ENCODE data around the gene GRIK2. TPM values are rescaled to one million over a fixed set of nuclear protein-coding genes. Genes with fewer than 3 reads are reported as not detected.
"Not testable (repeated sequence)": the region's sequence is repeated elsewhere in the genome, so short reads cannot be mapped to it uniquely, and the experiment has no call there.

The GRIK2 gene
- total RNA-seq, 3 donors from 2014 or later = 1.1 to 3.7 TPM; not detected in 1

DNA sequence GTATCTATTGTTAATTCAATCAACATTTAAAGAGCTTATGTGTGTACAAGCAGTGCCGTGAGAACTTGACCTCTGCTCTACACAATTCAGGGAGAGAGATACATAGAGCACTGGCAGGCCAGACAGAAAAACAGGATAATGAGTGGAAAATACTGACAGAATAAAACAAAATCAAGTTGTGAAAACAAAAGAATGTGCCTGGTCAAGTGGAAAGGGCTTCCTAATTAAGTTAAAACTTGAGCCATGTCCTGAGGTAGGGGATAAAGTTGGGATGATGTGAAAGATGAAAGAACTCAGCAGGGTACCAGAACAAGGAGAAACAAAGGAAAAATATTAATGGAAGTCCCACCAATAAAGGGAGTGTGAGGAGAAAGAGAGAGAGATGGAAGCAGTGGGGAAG is 672.8 kb downstream of the GRIK2 start:
- no peak for DNase-seq (ENCODE audit: low spot score in 2 of 2)

DNA sequence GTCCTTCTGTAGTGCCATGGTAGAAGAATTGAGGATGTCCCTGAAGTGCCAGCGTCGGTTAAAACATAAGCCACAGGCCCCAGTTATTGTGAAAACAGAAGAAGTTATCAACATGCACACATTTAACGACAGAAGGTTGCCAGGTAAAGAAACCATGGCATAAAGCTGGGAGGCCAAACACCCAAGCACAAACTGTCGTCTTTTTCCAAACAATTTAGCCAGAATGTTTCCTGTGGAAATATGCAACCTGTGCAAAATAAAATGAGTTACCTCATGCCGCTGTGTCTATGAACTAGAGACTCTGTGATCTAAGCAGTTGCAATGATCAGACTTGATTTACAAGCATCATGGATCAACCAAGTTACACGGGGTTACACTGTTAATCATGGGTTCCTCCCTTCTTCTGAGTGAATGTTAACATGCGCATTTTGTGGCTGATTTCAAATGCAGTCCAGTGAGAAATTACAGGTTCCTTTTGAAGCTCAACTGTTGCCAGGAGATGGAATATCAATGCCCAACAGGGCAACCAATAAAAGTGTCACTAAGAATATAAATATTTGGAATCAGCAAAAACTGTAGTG is 674.9 kb downstream of the GRIK2 start:
- intact Hi-C loops (cut with DNase I; ENCODE audit: low total_unique reads) = no loop called here
- H3K27ac ChIP-seq = no peak overlapping the region
- H3K27me3 ChIP-seq = no peaks in the 10 kb centered on the region
- no peaks in the 10 kb centered on the region for H3K36me3 ChIP-seq
- H3K9me3 ChIP-seq = no peaks in the 10 kb centered on the region
- H3K4me3 ChIP-seq = no peak overlapping the region
- DNase-seq (ENCODE audit: low spot score in 2 of 2) = no peak
- no peak for TF ChIP-seq POLR2AphosphoS5 (IDR thresholded peaks at IDR 0.05)
- TF ChIP-seq, protein P1, sequence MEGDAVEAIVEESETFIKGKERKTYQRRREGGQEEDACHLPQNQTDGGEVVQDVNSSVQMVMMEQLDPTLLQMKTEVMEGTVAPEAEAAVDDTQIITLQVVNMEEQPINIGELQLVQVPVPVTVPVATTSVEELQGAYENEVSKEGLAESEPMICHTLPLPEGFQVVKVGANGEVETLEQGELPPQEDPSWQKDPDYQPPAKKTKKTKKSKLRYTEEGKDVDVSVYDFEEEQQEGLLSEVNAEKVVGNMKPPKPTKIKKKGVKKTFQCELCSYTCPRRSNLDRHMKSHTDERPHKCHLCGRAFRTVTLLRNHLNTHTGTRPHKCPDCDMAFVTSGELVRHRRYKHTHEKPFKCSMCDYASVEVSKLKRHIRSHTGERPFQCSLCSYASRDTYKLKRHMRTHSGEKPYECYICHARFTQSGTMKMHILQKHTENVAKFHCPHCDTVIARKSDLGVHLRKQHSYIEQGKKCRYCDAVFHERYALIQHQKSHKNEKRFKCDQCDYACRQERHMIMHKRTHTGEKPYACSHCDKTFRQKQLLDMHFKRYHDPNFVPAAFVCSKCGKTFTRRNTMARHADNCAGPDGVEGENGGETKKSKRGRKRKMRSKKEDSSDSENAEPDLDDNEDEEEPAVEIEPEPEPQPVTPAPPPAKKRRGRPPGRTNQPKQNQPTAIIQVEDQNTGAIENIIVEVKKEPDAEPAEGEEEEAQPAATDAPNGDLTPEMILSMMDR (IDR thresholded peaks at IDR 0.05) = no peak
- TF ChIP-seq POLR2A (IDR thresholded peaks at IDR 0.05) = no peak
- H3K4me1 ChIP-seq = no peaks in the 10 kb centered on the region

More for the DNA sequence above, 672.8 kb downstream of the GRIK2 start:
- Histone ChIP-seq H3K36me3 (no peaks in the 10 kb centered on the region), H3K9me3 (no peaks in the 10 kb centered on the region), H3K4me1 (no peaks in the 10 kb centered on the region), H3K27ac (no peak overlapping the region), H3K4me3 (no peak overlapping the region), H3K27me3 (no peaks in the 10 kb centered on the region)
- TF ChIP-seq, protein P1 (IDR thresholded peaks at IDR 0.05) = no peak
- TF ChIP-seq POLR2A (IDR thresholded peaks at IDR 0.05) (no peak), POLR2AphosphoS5 (IDR thresholded peaks at IDR 0.05) (no peak)
- intact Hi-C loops (cut with DNase I; ENCODE audit: low total_unique reads) = no loop called here

DNA sequence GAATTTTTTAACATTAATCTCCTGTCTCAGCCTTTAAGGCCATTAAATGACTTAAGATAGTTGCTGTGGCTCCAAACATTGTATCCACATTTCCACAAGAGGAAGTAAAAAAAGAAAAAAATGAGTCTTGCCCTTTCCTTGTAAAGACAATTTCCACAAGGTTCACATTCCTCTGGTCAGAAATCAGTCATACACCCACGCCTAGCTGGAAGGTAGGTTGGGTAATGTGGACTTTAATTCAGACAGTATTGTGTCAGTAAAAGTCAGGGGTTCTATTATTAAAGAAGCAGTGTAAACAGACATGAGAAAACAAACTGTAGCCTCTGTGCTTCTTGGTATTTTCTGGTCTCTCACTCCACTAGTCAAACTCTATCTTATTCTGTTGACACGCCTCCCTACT is 682.0 kb downstream of the GRIK2 start:
- TF ChIP-seq, protein P1 (IDR thresholded peaks at IDR 0.05) = no peak
- TF ChIP-seq POLR2AphosphoS5 (IDR thresholded peaks at IDR 0.05) = no peak
- no peak for TF ChIP-seq POLR2A (IDR thresholded peaks at IDR 0.05)
- no peak overlapping the region for H3K27ac ChIP-seq
- intact Hi-C loops (cut with DNase I; ENCODE audit: low total_unique reads) = no loop called here
- H3K36me3 ChIP-seq = no peaks in the 10 kb centered on the region
- no peaks in the 10 kb centered on the region for H3K27me3 ChIP-seq
- DNase-seq (ENCODE audit: low spot score in 2 of 2) = no peak
- no peaks in the 10 kb centered on the region for H3K9me3 ChIP-seq
- no peaks in the 10 kb centered on the region for H3K4me1 ChIP-seq
- H3K4me3 ChIP-seq = no peak overlapping the region

DNA sequence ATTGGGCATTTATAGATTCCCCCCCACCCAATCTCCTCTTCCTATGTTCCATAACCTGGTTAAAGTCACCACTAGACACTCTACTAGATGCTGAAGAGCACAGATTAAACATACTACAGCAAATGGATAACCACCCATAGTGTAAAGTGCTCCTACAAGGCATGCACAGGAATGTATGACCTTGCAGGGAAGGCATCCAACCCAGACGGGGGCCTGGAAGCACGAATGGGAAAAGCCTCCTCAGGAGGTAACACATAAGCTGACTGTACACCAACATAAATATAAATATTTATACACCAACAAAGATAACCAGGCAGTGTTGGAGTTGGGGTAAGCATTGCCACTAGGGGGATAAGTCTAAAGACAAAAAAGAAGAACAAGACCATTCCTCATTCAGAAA is 691.7 kb downstream of the GRIK2 start:
- TF ChIP-seq POLR2AphosphoS5 (IDR thresholded peaks at IDR 0.05) (no peak), POLR2A (IDR thresholded peaks at IDR 0.05) (no peak)
- TF ChIP-seq, protein P1 (IDR thresholded peaks at IDR 0.05) = no peak
- Histone ChIP-seq H3K4me1 (no peaks in the 10 kb centered on the region), H3K27me3 (no peaks in the 10 kb centered on the region), H3K27ac (no peak overlapping the region), H3K36me3 (no peaks in the 10 kb centered on the region), H3K9me3 (no peaks in the 10 kb centered on the region), H3K4me3 (no peak overlapping the region)
- intact Hi-C loops (cut with DNase I; ENCODE audit: low total_unique reads) = no loop called here
- no peak for DNase-seq (ENCODE audit: low spot score in 2 of 2)

DNA sequence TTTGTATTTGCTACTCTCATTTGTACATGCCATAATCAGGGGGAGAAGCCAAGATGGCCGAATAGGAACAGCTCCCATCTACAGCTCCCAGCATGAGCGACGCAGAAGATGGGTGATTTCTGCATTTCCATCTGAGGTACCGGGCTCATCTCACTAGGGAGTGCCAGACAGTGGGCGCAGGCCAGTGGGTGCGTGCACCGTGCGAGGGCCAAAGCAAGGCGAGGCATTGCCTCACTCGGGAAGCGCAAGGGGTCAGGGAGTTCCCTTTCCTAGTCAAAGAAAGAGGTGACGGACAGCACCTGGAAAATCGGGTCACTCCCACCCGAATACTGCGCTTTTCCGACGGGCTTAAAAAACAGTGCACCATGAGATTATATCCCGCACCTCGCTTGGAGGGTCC is 694.7 kb downstream of the GRIK2 start:
- intact Hi-C loops (cut with DNase I; ENCODE audit: low total_unique reads); H3K4me1 ChIP-seq; H3K9me3 ChIP-seq; H3K36me3 ChIP-seq; H3K27me3 ChIP-seq; H3K27ac ChIP-seq; H3K4me3 ChIP-seq; DNase-seq (ENCODE audit: low spot score in 2 of 2): not testable (repeated sequence)

DNA sequence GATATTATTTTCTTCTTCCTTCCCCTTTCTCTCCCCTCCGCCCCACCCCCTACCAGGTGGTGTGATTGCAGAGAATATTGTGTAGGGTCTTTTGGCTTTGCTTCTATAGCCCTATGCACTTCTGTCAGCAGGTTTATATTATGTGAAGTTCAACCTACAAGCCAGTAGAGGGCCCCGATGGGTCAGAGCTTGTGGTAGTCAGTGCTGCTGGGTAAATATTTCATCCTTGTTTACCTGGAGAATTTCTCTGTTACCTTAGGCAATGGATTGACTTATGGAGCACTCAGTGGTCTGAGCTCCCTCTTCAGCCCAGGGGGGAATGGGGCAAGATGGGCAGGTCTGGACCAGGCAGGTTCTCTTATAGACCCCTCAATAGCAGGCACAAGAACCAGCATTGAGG is 720.9 kb downstream of the GRIK2 start:
- Histone ChIP-seq H3K36me3 (no peaks in the 10 kb centered on the region), H3K27ac (no peak overlapping the region), H3K4me3 (no peak overlapping the region), H3K9me3 (peaks cover 0 to 4% of the 10 kb centered on the region in 2 donors), H3K27me3 (no peaks in the 10 kb centered on the region), H3K4me1 (no peaks in the 10 kb centered on the region)
- DNase-seq (ENCODE audit: low spot score in 2 of 2) = no peak
- TF ChIP-seq POLR2A (IDR thresholded peaks at IDR 0.05) (no peak), POLR2AphosphoS5 (IDR thresholded peaks at IDR 0.05) (no peak)
- TF ChIP-seq, protein P1 (IDR thresholded peaks at IDR 0.05) = no peak
- intact Hi-C loops (cut with DNase I; ENCODE audit: low total_unique reads) = no loop called here
